IPS DF 6.9 (cell line): ENCODE results near the gene HSD17B14.

Source experiments
- DNase-seq: peaks from one replicate; pipeline ENCODE4 v3.0.0-alpha.2; 2013; ENCODE audit warnings: low read depth, low spot score
- H3K27ac ChIP-seq: one replicate; pipeline ENCODE4 v1.5.1; 2013; ENCODE audit warnings: low read length, control low read depth
- H3K27me3 ChIP-seq: 2 replicates; pipeline ENCODE4 v1.6.1; 2013; ENCODE audit warnings: mild to moderate bottlenecking, low read length; ENCODE audit not compliant: control insufficient read depth, insufficient read depth
- H3K36me3 ChIP-seq: 2 replicates; pipeline ENCODE4 v1.6.1; 2013; ENCODE audit warnings: low read length; ENCODE audit not compliant: control insufficient read depth, insufficient read depth
- H3K4me1 ChIP-seq: 2 replicates; pipeline ENCODE4 v1.6.1; 2013; ENCODE audit warnings: low read length; ENCODE audit not compliant: control insufficient read depth, insufficient read depth
- H3K4me3 ChIP-seq: 2 replicates; pipeline ENCODE4 v1.5.1; 2013; ENCODE audit warnings: mild to moderate bottlenecking, low read length
- H3K9me3 ChIP-seq: 2 replicates; pipeline ENCODE4 v1.6.1; 2013; ENCODE audit warnings: low read length, inconsistent platforms; ENCODE audit not compliant: control insufficient read depth, insufficient read depth
- WGBS: extraction: QIAGEN DNeasy Blood & Tissue Kit; methylation state at CpG from one replicate; pipeline ENCODE4 v1.1.7; 2013; ENCODE audit warnings: mixed read lengths, missing lambda C conversion rate; ENCODE audit not compliant: insufficient read length, insufficient coverage; 5-methylcytosine and 5-hydroxymethylcytosine counted together

HSD17B14 gene

DNA sequence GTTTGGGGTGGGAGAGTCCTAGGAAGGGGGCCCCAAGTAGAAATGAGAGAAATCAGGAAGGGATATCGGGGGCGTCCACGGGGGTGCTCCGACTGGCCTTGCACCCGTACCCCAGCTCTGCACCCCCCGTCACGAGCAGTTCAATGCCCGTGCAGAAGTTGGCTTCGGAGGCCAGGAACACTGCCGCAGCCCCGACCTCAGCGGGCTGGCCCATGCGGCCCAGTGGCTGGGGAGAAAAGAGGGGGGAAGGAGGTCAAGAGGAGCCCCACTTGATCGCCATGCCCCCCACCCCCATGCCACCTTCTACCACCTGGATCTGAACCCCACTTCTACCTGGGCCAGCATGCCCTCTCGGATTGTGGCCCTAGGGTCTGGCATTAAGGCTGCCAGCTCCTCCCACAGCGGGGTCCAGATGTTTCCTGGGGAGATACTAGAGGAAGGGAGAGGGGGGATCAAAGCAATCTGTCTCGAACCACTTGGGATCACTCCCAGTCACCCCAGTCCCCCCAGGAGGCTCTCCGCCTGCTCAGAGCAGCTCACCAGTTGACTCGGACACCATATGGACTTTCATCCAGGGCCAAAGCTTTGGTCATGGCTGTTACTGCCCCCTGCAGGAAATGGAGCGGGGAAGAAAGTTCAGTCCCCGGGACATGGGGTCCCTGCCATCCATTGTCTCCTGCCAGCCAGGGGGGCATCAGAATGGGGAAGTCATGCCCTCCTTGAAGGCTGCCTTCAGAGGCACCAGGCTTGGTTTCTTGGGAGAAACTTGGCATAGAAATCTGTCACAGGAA lies 23.0 kb downstream of the HSD17B14 start:
- DNase-seq: no peak
- H3K27ac ChIP-seq: no peak overlapping the region
- no peaks in the 10 kb centered on the region for H3K9me3 ChIP-seq
- no CpG with 5 or more reads among the region's 21 CpGs for WGBS
- H3K36me3 ChIP-seq: no peaks in the 10 kb centered on the region
- H3K27me3 ChIP-seq: peaks cover 2% of the 10 kb centered on the region; the same call in 1 of the 2 replicates
- 0 out of 2 replicates have a peak, but pooled peaks cover 1% of the 10 kb centered on the region for H3K4me1 ChIP-seq
- no peak overlapping the region for H3K4me3 ChIP-seq

DNA sequence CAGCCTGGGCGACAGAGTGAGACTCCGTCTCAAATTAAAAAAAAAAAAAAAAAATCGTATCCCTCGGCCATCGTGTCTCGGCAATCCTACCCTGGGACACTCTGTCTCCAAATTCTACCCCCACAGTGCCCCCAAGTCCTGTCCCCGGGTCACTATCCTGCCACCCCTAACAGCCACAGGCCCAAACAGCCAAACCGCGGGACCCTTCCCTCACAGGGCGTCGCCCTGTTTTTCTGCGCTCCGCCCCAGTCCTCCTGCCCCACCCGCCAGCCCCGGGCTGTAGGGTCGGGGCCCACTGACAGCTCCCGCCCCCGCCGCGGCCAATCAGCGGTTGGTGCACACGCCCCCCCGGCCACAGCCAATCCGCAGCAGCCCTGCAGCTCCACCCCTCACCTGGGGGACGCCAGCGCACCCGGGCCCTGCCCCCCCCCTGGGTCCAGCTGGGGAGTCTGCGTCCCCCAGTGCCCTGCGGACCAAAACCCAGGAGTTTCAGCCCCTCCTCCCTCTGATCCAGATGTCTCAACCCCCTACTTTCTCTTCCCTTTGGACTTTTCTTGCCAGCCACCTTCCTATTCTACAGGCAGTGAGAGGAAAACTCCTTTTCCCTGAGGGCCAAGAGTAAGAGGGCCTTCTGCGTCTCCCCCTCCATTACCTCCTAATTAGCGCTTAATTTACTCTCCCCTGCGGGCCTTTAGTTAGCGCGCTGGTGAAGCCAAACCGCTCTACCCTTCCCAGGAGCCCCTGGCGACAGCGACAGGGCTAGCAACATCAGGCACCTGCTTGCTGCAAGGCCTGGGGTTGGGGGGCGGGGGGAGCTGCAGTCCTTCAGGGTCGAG lies 24.0 kb downstream of the HSD17B14 start:
- no peak overlapping the region for H3K27ac ChIP-seq
- no CpG with 5 or more reads among the region's 39 CpGs for whole genome bisulfite sequencing

DNA sequence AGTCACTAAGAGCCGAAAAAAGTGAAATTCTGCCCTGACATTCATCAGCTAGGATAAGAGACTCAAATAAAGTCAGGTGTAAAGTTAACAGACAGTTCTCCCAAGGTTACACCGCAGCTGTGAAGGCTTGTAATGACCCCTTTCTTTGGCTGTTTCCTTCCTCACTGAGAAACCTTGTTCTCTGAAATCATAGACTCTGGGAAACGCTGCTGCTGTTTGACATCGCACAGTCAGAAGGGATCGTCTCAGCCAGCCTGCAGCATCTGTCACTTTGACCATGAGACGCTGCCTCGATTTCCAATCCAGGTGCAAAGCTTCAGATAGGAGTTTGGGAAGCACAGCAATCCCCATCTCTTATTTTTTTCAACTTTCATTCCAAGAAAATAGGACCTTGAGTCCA lies 26.1 kb downstream of the HSD17B14 start:
- DNase-seq: no peak
- Histone ChIP-seq H3K4me1 (peaks cover 12% of the 10 kb centered on the region), H3K4me3 (peak overlapping the region; percentile 37; the same call in 1 of the 2 replicates), H3K36me3 (no peaks in the 10 kb centered on the region), H3K27me3 (peaks cover 2% of the 10 kb centered on the region; the same call in 1 of the 2 replicates), H3K9me3 (no peaks in the 10 kb centered on the region), H3K27ac (no peak overlapping the region)
- WGBS: no CpG with 5 or more reads among the region's 7 CpGs

More for the DNA sequence above, 24.0 kb downstream of the HSD17B14 start:
- DNase-seq: no peak
- Histone ChIP-seq H3K4me3 (no peak overlapping the region; the same call in 1 of the 2 replicates), H3K27me3 (peaks cover 2% of the 10 kb centered on the region; the same call in 1 of the 2 replicates), H3K36me3 (no peaks in the 10 kb centered on the region), H3K4me1 (peaks cover 5% of the 10 kb centered on the region; the same call in 1 of the 2 replicates), H3K9me3 (no peaks in the 10 kb centered on the region)

DNA sequence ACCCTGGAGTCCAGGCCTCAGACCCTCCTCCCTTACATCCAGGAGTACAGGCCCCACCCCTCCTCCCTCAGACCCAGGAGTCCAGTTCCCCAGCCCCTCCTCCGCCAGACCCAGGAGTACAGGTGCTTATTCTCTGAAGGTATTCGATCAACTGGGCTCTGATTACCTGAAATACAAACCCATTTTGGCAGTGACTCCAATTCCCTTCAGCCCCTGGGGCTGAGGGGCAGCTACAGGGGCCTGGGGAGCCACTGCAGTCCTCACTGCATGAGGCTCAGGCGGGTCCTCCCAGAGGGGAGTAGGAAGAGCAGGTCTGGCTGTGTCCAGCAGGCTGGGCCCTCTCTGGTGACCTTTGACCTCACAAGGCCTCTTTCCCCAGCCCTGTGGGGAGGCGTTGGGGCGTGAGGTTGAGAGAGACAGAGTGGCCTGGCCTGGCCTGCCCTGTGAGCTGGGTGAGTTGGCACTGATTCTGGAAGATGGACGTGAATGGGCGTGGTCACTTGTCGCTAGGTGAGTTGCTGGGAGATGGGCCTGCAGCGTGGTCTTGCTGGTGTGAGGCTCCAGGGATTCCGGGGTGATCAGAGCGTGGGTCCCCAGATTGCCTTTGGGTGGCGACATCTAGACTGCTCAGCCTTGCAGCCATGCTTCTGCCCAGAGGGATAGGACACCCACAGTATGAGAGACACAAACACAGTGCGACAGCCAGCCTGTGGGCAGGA lies 28.5 kb downstream of the HSD17B14 start:
- Histone ChIP-seq H3K27ac (no peak overlapping the region), H3K27me3 (peaks cover 2% of the 10 kb centered on the region; the same call in 1 of the 2 replicates), H3K9me3 (no peaks in the 10 kb centered on the region), H3K4me1 (peaks cover 11% of the 10 kb centered on the region), H3K4me3 (no peak overlapping the region), H3K36me3 (no peaks in the 10 kb centered on the region)
- DNase-seq: no peak
- WGBS: no CpG with 5 or more reads among the region's 13 CpGs

DNA sequence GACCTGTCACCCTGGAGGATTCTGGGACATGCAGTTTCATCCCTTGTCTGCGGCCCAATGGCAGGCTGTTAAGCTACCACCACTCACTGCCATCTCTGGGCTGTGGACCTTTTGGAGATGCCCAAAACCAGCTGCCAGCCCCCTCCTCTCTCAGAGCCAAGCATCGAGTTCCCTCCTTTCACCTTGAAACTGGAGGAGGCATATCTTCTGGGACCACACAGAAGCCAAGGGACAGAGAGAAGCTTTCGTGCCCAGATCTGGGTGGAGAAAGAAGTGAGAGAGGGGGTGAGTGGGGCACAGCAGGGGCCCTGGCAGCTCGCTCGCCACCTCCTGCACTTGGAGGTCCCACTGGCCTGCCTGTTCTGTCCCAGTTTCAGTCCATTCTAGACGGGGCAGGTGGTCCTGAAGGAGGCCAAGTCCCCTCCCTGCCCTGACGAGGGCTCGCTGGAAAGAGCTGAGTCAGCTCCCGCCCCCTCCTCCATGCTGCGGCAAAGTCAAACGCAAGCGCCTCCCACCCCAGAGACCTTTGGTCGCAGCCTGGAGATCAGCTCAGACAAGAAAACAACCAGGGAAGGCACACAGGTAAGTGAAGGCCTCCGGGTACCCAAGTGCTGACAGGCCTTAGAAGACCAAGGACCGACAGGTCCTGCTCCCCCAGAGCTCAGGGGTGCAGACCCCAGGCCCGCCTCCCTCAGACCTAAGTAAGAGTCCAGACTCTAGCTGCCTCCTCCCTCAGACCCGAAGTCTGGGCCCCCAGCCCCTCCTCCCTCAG lies 29.3 kb downstream of the HSD17B14 start:
- Histone ChIP-seq H3K27me3 (peaks cover 2% of the 10 kb centered on the region; the same call in 1 of the 2 replicates), H3K9me3 (no peaks in the 10 kb centered on the region), H3K4me3 (no peak overlapping the region), H3K36me3 (no peaks in the 10 kb centered on the region), H3K27ac (no peak overlapping the region), H3K4me1 (peaks cover 11% of the 10 kb centered on the region)
- WGBS: no CpG with 5 or more reads among the region's 17 CpGs
- no peak for DNase-seq

DNA sequence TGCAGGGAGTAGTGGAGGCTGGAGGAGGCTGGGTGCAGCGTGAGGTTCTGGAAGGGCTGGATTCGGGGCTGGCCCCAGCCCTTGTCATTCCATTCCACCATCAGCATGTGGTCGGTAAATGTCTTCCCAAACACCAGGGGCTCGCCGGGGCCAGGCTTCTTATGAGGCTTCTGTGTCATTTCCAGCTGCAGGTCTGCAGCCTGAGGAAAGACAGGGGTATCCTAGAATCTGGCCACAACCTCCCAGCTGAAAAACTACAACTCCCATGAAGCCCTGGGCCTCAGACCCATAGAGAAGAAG lies 29.8 kb downstream of the HSD17B14 start:
- no peak for DNase-seq
- WGBS: no CpG with 5 or more reads among the region's 5 CpGs
- Histone ChIP-seq H3K27ac (no peak overlapping the region), H3K4me1 (peaks cover 11% of the 10 kb centered on the region), H3K4me3 (no peak overlapping the region), H3K9me3 (no peaks in the 10 kb centered on the region), H3K27me3 (peaks cover 2% of the 10 kb centered on the region; the same call in 1 of the 2 replicates), H3K36me3 (no peaks in the 10 kb centered on the region)

DNA sequence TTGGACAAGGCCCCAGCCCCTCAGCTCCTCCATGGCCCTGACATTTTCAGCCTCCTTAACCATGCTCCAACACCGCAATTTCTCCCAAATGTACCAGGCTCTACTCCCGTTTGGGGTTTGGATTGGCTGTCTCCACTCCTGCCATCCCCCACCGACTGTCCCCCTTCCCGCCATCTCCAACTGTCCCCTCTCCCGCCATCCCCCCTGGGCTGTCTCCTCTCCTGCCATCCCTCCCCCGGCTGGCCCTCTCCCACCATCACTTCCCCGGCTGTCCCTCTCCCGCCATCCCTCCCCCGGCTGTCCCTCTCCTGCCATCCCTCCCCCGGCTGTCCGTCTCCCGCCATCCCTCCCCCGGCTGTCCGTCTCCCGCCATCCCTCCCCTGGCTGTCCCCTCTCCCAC lies 30.8 kb downstream of the HSD17B14 start:
- H3K36me3 ChIP-seq: no peaks in the 10 kb centered on the region
- DNase-seq: no peak
- no peak overlapping the region for H3K4me3 ChIP-seq
- H3K27me3 ChIP-seq: peaks cover 2% of the 10 kb centered on the region; the same call in 1 of the 2 replicates
- no peak overlapping the region for H3K27ac ChIP-seq
- peaks cover 11% of the 10 kb centered on the region for H3K4me1 ChIP-seq
- no CpG with 5 or more reads among the region's 15 CpGs for WGBS
- H3K9me3 ChIP-seq: no peaks in the 10 kb centered on the region

DNA sequence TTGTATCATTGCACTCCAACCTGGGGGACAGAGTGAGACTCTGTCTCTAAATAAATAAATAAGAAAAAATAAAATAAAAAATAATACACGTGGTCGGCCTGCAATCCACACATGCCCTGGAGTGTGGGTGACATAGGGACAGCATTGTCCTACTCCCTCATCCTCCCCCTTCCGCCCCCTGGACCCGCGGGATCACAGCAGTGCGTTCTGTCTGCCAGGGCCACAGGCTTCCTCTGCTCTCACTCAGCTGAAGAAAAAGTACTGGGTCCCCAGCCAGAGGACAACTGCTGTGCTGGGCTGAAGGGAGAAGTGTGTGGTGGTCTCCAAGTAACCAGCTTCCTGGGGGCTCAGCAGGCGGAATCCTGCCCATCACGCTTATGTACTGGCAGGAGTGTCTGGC lies 31.8 kb downstream of the HSD17B14 start:
- H3K9me3 ChIP-seq: no peaks in the 10 kb centered on the region
- no peaks in the 10 kb centered on the region for H3K36me3 ChIP-seq
- WGBS: no CpG with 5 or more reads among the region's 8 CpGs
- H3K4me3 ChIP-seq: no peak overlapping the region
- no peak for DNase-seq
- H3K4me1 ChIP-seq: peaks cover 11% of the 10 kb centered on the region
- no peak overlapping the region for H3K27ac ChIP-seq
- H3K27me3 ChIP-seq: no peaks in the 10 kb centered on the region

DNA sequence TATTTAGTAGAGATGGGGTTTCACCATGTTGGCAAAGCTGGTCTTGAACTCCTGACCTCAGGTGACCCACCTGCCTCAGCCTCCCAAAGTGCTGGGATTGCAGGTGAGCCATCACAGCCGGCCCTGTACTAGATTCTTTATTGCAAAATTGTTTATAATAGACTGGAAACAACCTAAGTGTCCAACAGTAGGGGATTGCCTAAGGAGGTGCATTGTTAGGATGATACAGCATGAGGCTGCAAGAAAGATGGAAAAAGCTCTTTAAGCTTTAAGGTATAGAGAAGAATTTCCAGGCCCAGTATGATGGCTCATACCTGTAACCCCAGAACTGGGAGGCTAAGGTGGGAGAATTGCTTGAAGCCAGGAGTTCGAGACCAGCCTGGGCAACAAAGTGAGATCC lies 33.7 kb downstream of the HSD17B14 start:
- H3K9me3 ChIP-seq: no peaks in the 10 kb centered on the region
- WGBS: no CpG with 5 or more reads among the region's 2 CpGs
- no peak overlapping the region for H3K27ac ChIP-seq
- no peak overlapping the region for H3K4me3 ChIP-seq
- no peaks in the 10 kb centered on the region for H3K36me3 ChIP-seq
- H3K4me1 ChIP-seq: peaks cover 12% of the 10 kb centered on the region
- no peaks in the 10 kb centered on the region for H3K27me3 ChIP-seq
- no peak for DNase-seq
